ENCODE data around the gene INO80B. TPM values are rescaled to one million over a fixed set of nuclear protein-coding genes. Genes with fewer than 3 reads are reported as not detected.

INO80B gene
- total and polyA plus RNA-seq, 9 of the 15 experiments (the other 6 are each of a cell fraction or from before 2014, with no cell fraction given) = 0.41 to 22.6 (median 9.0) TPM

DNA sequence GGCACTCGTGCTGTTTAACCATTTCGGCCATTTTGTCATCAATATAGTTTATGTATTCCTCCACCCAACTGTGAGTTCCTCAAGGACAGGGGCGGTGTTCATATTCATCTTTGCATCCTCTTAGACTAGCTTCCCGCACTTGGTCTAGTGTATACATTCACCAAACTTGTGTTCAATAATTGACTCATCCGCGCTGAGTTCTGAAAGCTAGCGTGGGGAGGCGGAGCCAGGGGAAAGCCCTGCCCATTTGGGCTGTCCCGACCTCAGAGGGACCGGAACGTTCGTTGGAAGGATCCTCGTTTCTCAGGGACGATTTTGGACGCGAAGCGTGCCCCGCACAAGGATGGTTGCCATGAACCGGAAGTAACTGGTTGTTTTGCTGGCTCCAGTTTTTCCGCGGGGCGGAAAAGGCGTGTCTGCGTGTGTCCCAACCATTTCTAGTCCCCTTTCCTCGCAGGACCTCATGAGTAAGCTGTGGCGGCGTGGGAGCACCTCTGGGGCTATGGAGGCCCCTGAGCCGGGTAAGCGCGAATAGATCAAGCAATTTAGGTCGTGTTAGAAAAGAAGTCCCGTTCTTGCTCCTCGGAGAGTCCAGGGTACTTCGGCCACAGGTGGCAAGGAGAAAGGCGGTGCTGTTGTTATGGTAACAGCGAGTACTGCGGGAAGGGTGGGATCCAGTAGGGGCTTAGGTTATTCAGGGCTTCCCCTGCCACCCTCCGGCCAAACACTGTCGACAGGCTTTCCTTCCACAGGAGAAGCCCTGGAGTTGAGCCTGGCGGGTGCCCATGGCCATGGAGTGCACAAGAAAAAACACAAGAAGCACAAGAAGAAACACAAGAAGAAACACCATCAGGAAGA is at the start of gene INO80B (continued):
- TF ChIP-seq, protein P1, sequence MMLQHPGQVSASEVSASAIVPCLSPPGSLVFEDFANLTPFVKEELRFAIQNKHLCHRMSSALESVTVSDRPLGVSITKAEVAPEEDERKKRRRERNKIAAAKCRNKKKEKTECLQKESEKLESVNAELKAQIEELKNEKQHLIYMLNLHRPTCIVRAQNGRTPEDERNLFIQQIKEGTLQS (IDR thresholded peaks at IDR 0.05) = peak; percentile 48; the same call in 1 of the 2 replicates
- TF ChIP-seq, protein P1 (CRISPR knock-in tag; conservative IDR thresholded peaks at IDR 0.05) = peak; percentile 86; the same call in 1 of the 2 replicates
- no peak for TF ChIP-seq DNMT1 (IDR thresholded peaks at IDR 0.05)
- no peak for TF ChIP-seq CREBBP (IDR thresholded peaks at IDR 0.05; ENCODE audit: low read depth, low read length)
- no peak for TF ChIP-seq CHD1 (IDR thresholded peaks at IDR 0.05; ENCODE audit: low read length)
- 0 out of 2 replicates have a peak, but pooled peaks have one; percentile 51 for TF ChIP-seq OTX1 (CRISPR knock-in tag; IDR thresholded peaks at IDR 0.05)
- TF ChIP-seq, protein P2, sequence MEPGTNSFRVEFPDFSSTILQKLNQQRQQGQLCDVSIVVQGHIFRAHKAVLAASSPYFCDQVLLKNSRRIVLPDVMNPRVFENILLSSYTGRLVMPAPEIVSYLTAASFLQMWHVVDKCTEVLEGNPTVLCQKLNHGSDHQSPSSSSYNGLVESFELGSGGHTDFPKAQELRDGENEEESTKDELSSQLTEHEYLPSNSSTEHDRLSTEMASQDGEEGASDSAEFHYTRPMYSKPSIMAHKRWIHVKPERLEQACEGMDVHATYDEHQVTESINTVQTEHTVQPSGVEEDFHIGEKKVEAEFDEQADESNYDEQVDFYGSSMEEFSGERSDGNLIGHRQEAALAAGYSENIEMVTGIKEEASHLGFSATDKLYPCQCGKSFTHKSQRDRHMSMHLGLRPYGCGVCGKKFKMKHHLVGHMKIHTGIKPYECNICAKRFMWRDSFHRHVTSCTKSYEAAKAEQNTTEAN (CRISPR knock-in tag; IDR thresholded peaks at IDR 0.05) = no peak
- TF ChIP-seq ZNF197 (CRISPR knock-in tag; IDR thresholded peaks at IDR 0.05; ENCODE audit: low read depth) = no peak
- no peak for TF ChIP-seq ZNF436 (CRISPR knock-in tag; IDR thresholded peaks at IDR 0.05)
- TF ChIP-seq, protein P3, sequence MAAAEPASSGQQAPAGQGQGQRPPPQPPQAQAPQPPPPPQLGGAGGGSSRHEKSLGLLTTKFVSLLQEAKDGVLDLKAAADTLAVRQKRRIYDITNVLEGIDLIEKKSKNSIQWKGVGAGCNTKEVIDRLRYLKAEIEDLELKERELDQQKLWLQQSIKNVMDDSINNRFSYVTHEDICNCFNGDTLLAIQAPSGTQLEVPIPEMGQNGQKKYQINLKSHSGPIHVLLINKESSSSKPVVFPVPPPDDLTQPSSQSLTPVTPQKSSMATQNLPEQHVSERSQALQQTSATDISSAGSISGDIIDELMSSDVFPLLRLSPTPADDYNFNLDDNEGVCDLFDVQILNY (CRISPR knock-in tag; IDR thresholded peaks at IDR 0.05) = no peak
- no peak for TF ChIP-seq CHD4 (IDR thresholded peaks at IDR 0.05; ENCODE audit: insufficient read depth, insufficient replicate concordance, low read depth, low read length, poor library complexity, severe bottlenecking)
- TF ChIP-seq KLF16 (IDR thresholded peaks at IDR 0.05) = 0 out of 2 replicates have a peak, but pooled peaks have one; percentile 11
- TF ChIP-seq, protein P4, sequence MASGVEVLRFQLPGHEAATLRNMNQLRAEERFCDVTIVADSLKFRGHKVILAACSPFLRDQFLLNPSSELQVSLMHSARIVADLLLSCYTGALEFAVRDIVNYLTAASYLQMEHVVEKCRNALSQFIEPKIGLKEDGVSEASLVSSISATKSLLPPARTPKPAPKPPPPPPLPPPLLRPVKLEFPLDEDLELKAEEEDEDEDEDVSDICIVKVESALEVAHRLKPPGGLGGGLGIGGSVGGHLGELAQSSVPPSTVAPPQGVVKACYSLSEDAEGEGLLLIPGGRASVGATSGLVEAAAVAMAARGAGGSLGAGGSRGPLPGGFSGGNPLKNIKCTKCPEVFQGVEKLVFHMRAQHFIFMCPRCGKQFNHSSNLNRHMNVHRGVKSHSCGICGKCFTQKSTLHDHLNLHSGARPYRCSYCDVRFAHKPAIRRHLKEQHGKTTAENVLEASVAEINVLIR (CRISPR knock-in tag; IDR thresholded peaks at IDR 0.05) = 0 out of 2 replicates have a peak, but pooled peaks have one; percentile 62
- peak; percentile 88 for TF ChIP-seq TOE1 (IDR thresholded peaks at IDR 0.05; ENCODE audit: borderline replicate concordance)
- TF ChIP-seq TOE1 (CRISPR knock-in tag; IDR thresholded peaks at IDR 0.05; ENCODE audit: borderline replicate concordance, low read depth) = 0 out of 2 replicates have a peak, but pooled peaks have one; percentile 24

Data from K562 (cell line).